Endodermal cell (in vitro differentiated cells): ENCODE results near the gene CES3. TPM values are rescaled to one million over a fixed set of nuclear protein-coding genes. Genes with fewer than 3 reads are reported as not detected.

Experiments used
- DNase-seq: peaks from one replicate; pipeline ENCODE4 v3.0.0-alpha.2; 2017
- H3K27ac ChIP-seq: 2 replicates; pipeline ENCODE4 v1.5.1; 2013; ENCODE audit warnings: mild to moderate bottlenecking, low read depth, low read length, moderate library complexity
- H3K27me3 ChIP-seq: 2 replicates; pipeline ENCODE4 v1.6.1; 2013; ENCODE audit warnings: mild to moderate bottlenecking, low read length, moderate library complexity; ENCODE audit not compliant: insufficient read depth, control insufficient read depth, poor library complexity, severe bottlenecking
- H3K36me3 ChIP-seq: 2 replicates; pipeline ENCODE4 v1.7.0; 2013; ENCODE audit warnings: mild to moderate bottlenecking, low read length, moderate library complexity; ENCODE audit not compliant: control insufficient read depth, insufficient read depth
- H3K4me1 ChIP-seq: one replicate; pipeline ENCODE4 v1.7.0; 2013; ENCODE audit warnings: low read length; ENCODE audit not compliant: control insufficient read depth, insufficient read depth
- H3K4me3 ChIP-seq: 2 replicates; pipeline ENCODE4 v1.5.1; 2013; ENCODE audit warnings: mild to moderate bottlenecking, low read length, moderate library complexity
- H3K9ac ChIP-seq: 2 replicates; pipeline ENCODE4 v1.6.1; 2013; ENCODE audit warnings: mild to moderate bottlenecking, low read length, moderate library complexity; ENCODE audit not compliant: poor library complexity, severe bottlenecking; ENCODE audit errors: extremely low read depth
- H3K9me3 ChIP-seq: 2 replicates; pipeline ENCODE4 v1.6.1; 2013; ENCODE audit warnings: mild to moderate bottlenecking, low read length, moderate library complexity; ENCODE audit not compliant: control insufficient read depth
- H3K27ac Mint-ChIP-seq: 2 replicates; pipeline ENCODE4 v1.8.0; 2020; ENCODE audit warnings: mixed read lengths
- H3K27me3 Mint-ChIP-seq: 2 replicates; pipeline ENCODE4 v1.8.0; 2021; ENCODE audit warnings: mild to moderate bottlenecking, mixed read lengths; ENCODE audit not compliant: insufficient read depth
- H3K36me3 Mint-ChIP-seq: 2 replicates; pipeline ENCODE4 v1.8.0; 2020; ENCODE audit warnings: low read depth, mixed read lengths
- H3K4me1 Mint-ChIP-seq: 2 replicates; pipeline ENCODE4 v1.8.0; 2020; ENCODE audit warnings: mixed read lengths
- H3K4me3 Mint-ChIP-seq: 2 replicates; pipeline ENCODE4 v1.8.0; 2020; ENCODE audit warnings: mild to moderate bottlenecking, moderate library complexity, mixed read lengths
- H3K9me3 Mint-ChIP-seq: 2 replicates; pipeline ENCODE4 v1.8.0; 2020; ENCODE audit warnings: mild to moderate bottlenecking, mixed read lengths
- WGBS, 2 experiments: methylation state at CpG; one replicate each; pipeline versions ENCODE4 v1.1.5 to v1.1.7; 2013; ENCODE audit warnings: missing lambda C conversion rate in 2 of 2, mixed read lengths in 1 of 2; ENCODE audit not compliant: insufficient coverage in 1 of 2, insufficient read length in 1 of 2; 5-methylcytosine and 5-hydroxymethylcytosine counted together
- total RNA-seq, 2 donors: library from RNA; stranded (reverse); fragmentation: NEBNext Ultra II Directional in 1 of 2; extraction: Animal tissue kit (Norgen Biotek cat#: 25700) in 1 of 2; gene quantifications; 2 replicates in 1 of 2; 3 replicates in 1 of 2; pipeline ENCODE4 v1.2.1, GENCODE V29; 2021
- TF ChIP-seq, protein P1 (sequence below): fragments of 200-600 bp; sonication (generic); conservative IDR thresholded peaks from 2 replicates; pipeline ENCODE4 v1.5.0; 2021; ENCODE audit warnings: antibody characterized with exemption, mild to moderate bottlenecking

The CES3 gene
- total RNA-seq, 2 donors from 2014 or later = 2.7 to 3.8 TPM

DNA sequence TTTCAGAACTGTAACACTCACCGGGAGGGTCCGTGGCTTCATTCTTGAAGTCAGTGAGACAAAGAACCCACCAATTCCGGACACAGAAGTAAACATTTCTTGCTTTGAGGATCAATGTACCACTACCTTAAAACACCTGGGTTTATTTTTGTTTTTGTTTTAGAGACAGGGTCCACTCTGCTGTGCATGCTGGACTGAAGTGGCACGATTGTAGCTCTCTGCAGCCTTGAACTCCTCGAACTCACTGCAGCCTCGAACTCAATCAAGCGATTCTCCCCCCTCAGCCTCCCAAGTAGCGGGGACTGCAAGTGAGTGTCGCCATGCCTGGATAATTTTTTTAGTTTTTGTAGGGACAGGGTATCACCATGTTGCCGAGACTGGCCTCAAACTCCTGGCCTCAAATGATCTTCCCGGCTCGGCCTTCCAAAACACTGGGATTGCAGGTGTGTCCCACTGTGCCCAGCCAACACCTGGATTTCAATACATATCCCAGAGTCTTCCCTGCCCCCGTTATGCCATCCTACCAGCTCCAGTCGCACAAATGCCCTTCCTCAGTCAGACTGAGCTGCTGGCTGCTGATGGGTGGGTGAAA is 14.3 kb downstream of the CES3 start:
- no peaks in the 10 kb centered on the region for H3K36me3 Mint-ChIP-seq
- H3K9ac ChIP-seq = no peak overlapping the region
- no peak overlapping the region for H3K27ac ChIP-seq
- H3K9me3 ChIP-seq = no peaks in the 10 kb centered on the region
- TF ChIP-seq, protein P1, sequence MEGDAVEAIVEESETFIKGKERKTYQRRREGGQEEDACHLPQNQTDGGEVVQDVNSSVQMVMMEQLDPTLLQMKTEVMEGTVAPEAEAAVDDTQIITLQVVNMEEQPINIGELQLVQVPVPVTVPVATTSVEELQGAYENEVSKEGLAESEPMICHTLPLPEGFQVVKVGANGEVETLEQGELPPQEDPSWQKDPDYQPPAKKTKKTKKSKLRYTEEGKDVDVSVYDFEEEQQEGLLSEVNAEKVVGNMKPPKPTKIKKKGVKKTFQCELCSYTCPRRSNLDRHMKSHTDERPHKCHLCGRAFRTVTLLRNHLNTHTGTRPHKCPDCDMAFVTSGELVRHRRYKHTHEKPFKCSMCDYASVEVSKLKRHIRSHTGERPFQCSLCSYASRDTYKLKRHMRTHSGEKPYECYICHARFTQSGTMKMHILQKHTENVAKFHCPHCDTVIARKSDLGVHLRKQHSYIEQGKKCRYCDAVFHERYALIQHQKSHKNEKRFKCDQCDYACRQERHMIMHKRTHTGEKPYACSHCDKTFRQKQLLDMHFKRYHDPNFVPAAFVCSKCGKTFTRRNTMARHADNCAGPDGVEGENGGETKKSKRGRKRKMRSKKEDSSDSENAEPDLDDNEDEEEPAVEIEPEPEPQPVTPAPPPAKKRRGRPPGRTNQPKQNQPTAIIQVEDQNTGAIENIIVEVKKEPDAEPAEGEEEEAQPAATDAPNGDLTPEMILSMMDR = no peak
- H3K27me3 ChIP-seq = no peaks in the 10 kb centered on the region
- H3K27me3 Mint-ChIP-seq = peaks cover 4% of the 10 kb centered on the region
- peaks cover 9% of the 10 kb centered on the region for H3K9me3 Mint-ChIP-seq
- DNase-seq = no peak
- no peak overlapping the region for H3K4me3 Mint-ChIP-seq
- H3K4me3 ChIP-seq = no peak overlapping the region
- 93 to 97% methylated on average over 11 to 14 of the region's 14 CpGs for whole genome bisulfite sequencing, 2 experiments
- no peaks in the 10 kb centered on the region for H3K4me1 Mint-ChIP-seq
- H3K4me1 ChIP-seq = no peaks in the 10 kb centered on the region
- H3K36me3 ChIP-seq = no peaks in the 10 kb centered on the region
- no peak overlapping the region for H3K27ac Mint-ChIP-seq

- no peaks in the 10 kb centered on the region for H3K36me3 ChIP-seq
- H3K9me3 ChIP-seq = no peaks in the 10 kb centered on the region
- no peak overlapping the region for H3K4me3 Mint-ChIP-seq
- H3K4me1 ChIP-seq = no peaks in the 10 kb centered on the region
- no peak overlapping the region for H3K27ac ChIP-seq
- H3K27me3 Mint-ChIP-seq = peaks cover 6% of the 10 kb centered on the region
- peaks cover 9% of the 10 kb centered on the region for H3K9me3 Mint-ChIP-seq
- H3K27me3 ChIP-seq = peaks cover 6% of the 10 kb centered on the region
- H3K9ac ChIP-seq = no peak overlapping the region
- no peaks in the 10 kb centered on the region for H3K4me1 Mint-ChIP-seq
- 82 to 86% methylated on average over 9 to 13 of the region's 13 CpGs for WGBS, 2 experiments
- TF ChIP-seq, protein P1 = no peak
- H3K36me3 Mint-ChIP-seq = no peaks in the 10 kb centered on the region
- no peak overlapping the region for H3K4me3 ChIP-seq
- DNase-seq = no peak
- no peak overlapping the region for H3K27ac Mint-ChIP-seq
Measured at GRCh38 chr16:66976746-66977145, 15.7 kb downstream of the CES3 start.

GRCh38 chr16:66977341-66978113 is 16.5 kb downstream of the CES3 start:
- peaks cover 6% of the 10 kb centered on the region for H3K27me3 ChIP-seq
- DNase-seq = peak; percentile 97
- H3K4me1 ChIP-seq = no peaks in the 10 kb centered on the region
- H3K27ac Mint-ChIP-seq = no peak overlapping the region
- H3K27ac ChIP-seq = no peak overlapping the region
- H3K4me1 Mint-ChIP-seq = no peaks in the 10 kb centered on the region
- TF ChIP-seq, protein P1 = peak; percentile 97
- WGBS, 2 experiments = 40 to 47% methylated on average over 7 to 15 of the region's 15 CpGs
- peaks cover 9% of the 10 kb centered on the region for H3K9me3 Mint-ChIP-seq
- H3K4me3 Mint-ChIP-seq = no peak overlapping the region
- no peaks in the 10 kb centered on the region for H3K36me3 ChIP-seq
- H3K9me3 ChIP-seq = no peaks in the 10 kb centered on the region
- H3K4me3 ChIP-seq = no peak overlapping the region
- H3K9ac ChIP-seq = no peak overlapping the region
- H3K27me3 Mint-ChIP-seq = peaks cover 6% of the 10 kb centered on the region
- no peaks in the 10 kb centered on the region for H3K36me3 Mint-ChIP-seq
